G401 (cell line): Measurements from ENCODE around the gene SLFN12. TPM values are rescaled to one million over a fixed set of nuclear protein-coding genes. Genes with fewer than 3 reads are reported as not detected.
A peak's percentile ranks its signal among the peaks of the same experiment; 100 is the strongest.
"Not testable (repeated sequence)": the region's sequence is repeated elsewhere in the genome, so short reads cannot be mapped to it uniquely, and the experiment has no call there.

Experiments used
- DNase-seq: peaks from one replicate; pipeline ENCODE4 v3.0.0-alpha.2; 2015; ENCODE audit warnings: low spot score
- in situ Hi-C: cut with HindIII; loops from 2 replicates; pipeline ENCODE4 v1.10.0; 2016; ENCODE audit warnings: low sequenced_read_pairs, mixed read lengths
- total RNA-seq: library from RNA; depleted of rRNA; stranded (reverse); fragments of >200 nt; shearing (Covaris generic); gene quantifications from 2 replicates; pipeline ENCODE4 v1.2.3, GENCODE V29; 2014

The SLFN12 gene
- total RNA-seq, 1 experiment from 2014 or later = 15.0 TPM

DNA sequence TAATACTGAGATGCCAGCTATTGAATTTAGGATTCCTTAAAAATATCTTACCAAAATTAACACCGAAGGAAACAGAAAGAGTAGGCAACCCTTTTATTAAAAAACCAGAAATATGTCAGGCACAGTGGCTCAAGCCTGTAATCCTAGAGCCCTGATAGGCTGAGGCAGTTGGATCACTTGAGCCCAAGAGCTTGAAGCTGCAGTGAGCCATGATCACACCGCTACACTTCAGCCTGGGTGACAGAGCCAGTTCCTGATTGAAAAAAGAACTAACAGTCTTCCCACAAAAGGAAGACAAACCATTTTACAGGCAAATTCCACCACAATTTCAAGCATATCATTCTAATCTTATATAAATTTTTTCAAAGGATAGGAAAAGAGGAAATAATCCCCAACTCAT is 15.6 kb downstream of the SLFN12 start:
- in situ Hi-C loops = no loop called here
- no peak for DNase-seq

DNA sequence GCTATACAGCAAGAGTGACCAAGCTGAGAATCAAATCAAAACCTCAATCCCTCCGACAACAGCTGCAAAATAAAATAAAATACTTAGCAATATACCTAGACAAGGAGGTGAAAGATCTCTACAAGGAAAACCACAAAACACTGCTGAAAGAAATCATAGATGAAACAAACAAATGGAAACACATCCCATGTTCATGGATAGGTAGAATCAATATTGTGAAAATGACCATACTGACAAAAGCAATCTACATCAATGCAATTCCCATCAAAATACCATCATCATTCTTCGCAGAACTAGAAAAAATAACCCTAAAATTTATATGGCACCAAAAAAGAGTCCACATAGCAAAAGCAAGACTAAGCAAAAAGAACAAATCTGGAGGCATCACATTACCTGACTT is 17.6 kb downstream of the SLFN12 start:
- in situ Hi-C loops, DNase-seq: not testable (repeated sequence)

DNA sequence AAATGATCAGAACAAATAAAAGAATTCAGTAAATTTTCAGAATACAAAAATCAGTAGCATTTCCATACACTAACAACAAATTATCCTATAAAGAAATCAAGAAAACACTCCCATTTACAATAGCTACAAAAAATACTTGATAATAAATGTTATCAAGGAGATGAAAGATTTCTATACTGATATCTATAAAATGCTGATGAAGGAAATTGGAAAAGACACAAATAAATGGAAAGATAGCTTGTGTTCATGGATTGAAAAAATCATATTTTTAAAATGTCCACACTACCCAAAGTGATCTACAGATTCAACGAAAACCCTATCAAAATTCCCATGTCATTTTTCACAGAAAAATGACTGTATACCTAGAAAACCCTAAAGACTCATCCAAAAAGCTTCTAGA is 18.1 kb downstream of the SLFN12 start:
- in situ Hi-C loops = no loop called here
- no peak for DNase-seq

DNA sequence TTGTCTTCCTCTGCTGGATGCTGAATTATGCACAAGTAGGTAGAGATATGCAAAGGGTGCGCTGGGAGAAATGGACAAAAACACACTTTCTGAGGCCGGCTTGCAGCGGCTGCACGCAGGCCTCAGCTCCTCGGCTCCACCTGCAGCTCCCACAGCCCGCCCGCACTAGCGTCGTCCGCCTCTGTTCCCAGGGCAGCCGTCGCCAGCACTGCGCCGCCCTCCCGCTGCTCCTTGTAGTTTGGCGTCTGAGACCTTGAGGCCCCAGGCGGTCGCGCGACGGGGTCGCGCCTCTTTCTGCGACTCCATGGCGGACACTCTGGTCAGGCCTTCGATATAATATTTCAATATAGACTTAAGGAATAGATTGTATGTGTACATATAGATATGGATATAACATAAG is 24.8 kb downstream of the SLFN12 start:
- in situ Hi-C loops = no loop called here
- DNase-seq = no peak

DNA sequence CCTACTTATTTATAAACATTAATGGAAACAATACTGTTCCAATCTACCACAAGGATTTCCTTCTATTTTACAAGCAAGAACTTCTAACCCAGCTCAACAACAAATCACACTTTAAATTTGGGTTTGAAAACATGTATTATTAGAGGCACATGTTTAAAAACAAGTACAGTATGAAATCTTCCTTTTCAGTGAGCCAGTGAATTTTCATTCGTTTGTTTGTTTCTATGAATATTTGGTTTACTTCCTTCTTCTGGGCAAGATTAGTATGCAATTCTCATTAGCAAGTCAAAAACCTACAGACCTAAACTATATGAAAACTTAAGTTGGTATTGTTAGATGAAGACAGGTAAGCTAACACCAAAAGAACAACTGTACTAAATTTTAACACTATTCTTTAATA is 25.7 kb downstream of the SLFN12 start:
- in situ Hi-C loops = no loop called here
- no peak for DNase-seq

DNA sequence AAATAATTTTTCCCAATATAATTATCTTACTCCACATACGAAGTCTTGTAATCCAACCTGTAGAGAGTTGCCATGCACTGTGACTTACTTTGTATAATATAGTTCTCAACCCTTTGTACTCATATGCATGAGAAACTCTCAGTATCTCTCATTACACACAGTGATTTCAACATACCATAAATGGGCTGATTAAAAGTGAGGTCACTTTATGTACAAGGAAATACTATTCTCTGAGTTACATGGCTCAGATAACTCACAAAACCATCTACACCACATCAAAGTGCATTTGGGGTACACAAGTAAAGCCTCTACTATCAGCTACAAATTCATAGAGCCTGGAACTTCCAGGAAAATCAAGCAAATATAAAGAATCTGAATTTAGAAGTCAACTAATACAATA is 27.9 kb downstream of the SLFN12 start:
- in situ Hi-C loops = no loop called here
- DNase-seq = no peak

DNA sequence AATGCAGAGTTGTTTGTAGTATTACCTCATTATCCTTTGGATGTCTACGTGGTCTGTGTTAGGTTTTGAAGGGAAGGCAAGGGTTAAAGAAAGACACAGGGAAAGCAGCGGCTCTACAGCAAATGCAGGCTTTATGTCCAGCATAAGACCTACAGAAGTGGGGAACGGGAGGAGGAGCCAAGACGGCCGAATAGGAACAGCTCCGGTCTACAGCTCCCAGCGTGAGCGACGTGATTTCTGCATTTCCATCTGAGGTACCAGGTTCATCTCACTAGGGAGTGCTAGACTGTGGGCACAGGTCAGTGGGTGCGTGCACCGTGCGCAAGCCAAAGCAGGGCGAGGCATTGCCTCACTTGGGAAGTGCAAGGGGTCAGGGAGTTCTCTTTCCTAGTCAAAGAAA is 38.5 kb downstream of the SLFN12 start:
- in situ Hi-C loops, DNase-seq: not testable (repeated sequence)

DNA sequence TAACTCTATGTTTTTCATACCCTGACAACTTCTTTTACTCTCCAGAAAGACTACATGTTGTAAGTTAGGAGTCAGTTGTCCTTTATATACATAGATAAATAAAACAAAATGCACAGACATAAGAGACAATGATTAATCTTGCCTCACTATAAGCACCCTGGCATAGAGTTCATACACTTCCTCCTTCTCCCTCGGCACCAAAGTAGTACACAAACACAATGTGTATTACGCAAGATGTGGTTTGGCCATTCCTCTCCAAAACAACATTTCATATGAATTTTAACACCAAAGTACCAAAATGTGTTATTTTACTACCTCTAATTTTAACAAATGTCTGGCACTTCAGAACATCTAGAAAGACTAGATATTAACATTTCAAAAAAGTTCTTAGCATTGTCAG is 41.6 kb downstream of the SLFN12 start:
- no peak for DNase-seq
- in situ Hi-C loops = no loop called here

DNA sequence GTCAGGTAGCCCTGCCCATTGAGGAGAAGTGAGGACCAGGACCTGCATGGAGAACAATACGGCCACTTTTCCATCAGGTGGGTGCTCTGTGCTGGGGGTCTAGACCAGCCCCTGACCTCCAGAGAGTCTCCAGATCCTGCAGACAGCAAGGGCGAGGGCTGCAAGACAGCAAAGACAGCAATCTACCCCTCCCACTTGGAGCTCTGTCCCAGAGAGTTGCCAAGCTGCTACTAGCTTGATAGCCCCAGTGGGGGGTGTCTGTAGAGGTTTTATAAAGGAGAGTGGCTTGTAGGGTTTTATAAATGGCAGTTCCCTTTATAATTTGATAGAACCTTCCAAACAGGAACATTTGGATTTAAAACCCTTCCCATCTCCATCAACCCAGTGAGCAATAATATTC is 42.1 kb downstream of the SLFN12 start:
- DNase-seq = no peak
- in situ Hi-C loops = no loop called here

DNA sequence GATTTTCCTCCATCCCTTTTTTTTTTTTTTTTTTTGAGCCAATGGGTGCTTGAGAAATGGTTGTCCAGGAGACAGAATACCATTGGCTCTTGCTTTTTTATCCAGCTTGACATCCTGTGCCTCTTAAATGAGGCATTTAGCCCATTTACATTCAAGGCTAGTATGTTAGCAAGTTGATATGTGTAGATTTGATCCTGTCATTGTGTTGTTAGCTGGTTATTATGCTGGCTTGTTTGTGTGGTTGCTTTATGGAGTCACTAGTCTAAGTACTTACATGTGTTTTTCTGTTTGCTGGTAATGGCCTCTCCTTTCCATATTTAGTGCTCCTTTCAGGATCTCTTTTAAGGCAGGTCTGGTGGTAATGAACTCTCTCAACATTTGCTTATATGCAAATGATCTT is 44.8 kb downstream of the SLFN12 start:
- no peak for DNase-seq
- in situ Hi-C loops = no loop called here

DNA sequence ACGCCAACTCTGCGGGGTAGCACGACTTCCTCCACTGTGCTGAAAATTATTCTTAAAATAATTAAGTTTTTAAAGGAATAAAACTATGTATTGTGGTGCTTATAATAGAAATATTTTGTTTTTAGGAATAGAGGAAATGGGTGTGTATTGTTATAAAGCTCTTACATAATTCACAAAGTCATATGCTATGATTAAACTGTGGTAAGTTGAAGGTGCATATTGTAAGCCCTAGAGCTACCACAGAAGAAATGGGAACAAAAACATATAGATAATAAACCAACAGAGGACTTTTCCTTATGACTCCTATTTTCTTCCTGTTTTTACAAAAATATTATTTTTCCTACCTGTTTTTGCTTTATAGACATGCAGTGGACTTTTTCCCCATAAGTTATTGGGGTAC is 54.6 kb downstream of the SLFN12 start:
- DNase-seq = no peak
- in situ Hi-C loops = no loop called here

DNA sequence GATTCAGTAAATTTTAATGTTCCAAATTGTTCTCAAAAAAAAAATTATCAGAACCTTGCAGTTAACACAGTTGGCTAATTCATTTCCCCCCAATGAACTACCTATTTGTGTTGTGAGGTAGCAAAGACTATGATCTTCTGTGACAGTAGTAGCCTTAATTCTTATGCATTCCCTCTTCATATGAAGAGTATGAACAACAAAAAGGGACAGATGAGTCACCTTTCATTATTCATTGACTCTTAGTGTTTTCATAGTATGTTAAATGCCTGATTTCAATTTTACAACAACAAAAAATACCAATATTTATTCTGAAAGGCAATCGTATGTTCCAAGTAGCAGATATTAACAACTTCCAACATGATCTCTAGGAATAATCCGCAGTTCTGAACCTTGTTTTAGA is 55.2 kb downstream of the SLFN12 start:
- in situ Hi-C loops = no loop called here

DNA sequence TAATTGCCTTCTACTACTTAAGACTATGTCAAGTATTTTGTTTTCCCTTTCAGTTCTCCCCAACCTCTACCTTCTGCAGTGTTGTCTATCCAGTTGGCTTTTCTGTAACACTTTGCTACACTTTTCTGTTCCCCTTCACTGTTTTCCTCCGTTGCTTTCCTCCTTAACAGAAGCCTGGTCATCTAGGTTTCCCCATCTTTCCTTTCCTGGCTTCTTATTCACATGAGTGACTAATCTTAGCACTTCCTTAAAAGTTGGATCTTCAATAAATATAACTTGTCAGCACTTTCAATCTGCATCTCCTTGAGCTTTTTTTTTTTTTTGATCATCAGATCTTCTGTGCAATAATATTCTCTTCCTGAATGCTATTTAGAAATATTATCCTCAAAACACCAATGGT is 56.1 kb downstream of the SLFN12 start:
- in situ Hi-C loops = no loop called here

More for the DNA sequence above, 55.2 kb downstream of the SLFN12 start:
- DNase-seq = no peak

DNA sequence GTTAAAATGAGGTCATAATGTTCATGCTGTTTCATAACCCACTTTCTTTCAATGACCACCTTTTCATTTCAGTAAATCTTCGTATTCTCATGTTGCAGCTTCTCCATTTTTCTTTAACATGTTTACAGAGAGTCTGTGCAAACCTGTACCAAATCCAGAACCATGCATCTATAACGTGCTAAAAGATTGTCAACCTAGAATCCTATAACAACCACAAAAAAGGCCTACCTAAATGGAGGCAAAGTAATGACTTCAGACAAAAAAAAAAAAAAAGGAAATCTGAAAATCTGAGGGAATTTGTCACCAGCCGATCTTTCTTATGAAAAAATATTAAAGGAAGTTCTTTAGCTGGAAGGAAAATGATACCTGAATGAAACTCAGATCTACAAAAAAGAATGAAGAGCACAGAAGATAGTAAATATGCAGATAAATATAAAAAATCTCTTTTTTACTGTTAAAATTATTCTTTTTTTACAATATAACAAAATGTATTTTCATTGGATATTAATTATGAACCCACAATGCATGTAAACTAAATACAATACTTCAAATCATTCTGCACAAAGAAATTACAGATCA is 57.4 kb downstream of the SLFN12 start:
- no peak for DNase-seq

More for the DNA sequence above, 56.1 kb downstream of the SLFN12 start:
- DNase-seq = no peak

DNA sequence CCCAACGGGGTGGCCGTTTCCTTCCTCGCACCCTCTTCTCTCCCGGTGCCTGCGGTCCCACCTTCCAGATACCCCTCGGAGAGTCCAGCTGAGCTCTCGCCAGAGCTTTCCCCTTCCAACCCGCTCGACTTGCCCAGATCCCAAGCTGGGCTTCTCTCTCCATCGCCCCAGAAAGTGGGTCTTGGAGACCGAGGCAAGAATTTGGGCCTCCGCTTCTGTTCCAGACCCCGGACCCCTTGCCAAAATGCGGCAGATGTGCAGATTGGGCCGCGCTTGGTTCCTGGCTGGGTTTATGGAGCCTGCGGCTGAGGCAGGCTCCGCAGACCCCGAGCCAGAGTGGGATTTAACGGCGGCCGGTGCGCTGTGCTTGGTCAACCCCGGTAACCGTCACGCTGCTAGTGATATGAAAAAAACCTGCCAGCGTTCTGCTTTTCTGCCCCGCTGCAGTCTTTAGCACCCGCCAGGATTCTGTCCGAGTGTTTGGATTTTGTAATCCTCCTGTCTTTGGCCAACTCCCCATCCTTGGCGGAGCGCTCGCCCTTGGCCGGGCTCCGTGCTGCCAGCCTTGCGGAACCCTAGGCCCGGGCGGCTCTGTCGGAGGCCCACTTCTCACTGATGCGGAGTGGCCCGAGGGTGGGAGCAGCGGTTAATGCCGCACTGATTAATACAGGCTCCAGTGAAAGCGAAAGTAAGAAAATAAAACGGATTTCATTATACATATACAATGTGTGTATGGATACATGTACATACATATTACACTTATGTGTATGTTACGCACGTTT is 58.1 kb downstream of the SLFN12 start:
- no peak for DNase-seq
- in situ Hi-C loops = no loop called here

More for the DNA sequence above, 57.4 kb downstream of the SLFN12 start:
- in situ Hi-C loops = no loop called here

DNA sequence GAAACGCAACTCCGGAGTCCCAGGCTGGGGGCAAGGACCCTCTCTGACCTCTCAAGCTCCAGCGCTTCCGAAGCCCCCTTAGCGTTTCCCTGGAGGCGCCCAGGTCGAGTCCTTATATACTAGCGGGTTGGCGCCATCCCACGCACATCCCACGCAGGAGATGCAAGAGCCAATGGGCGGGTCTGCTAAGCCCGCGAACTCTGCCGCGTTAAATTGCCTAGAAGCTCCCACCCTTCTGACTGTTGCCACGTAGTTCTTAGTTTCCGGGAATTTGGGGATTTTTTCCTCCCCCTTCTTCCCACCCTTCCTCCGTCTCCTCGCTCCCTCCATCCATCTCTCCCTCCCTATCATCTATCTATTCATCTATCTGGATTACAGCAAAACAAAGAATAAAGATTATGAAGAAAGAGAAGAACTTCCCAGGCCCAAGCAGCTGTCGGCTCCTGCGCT is 58.7 kb downstream of the SLFN12 start, which contains the start of gene SLFN11:
Gene SLFN11, minus strand, starts transcription at position 88 of the 450 bp plus-strand sequence. CDS start 9,814 bp downstream, outside the sequence.
- peak; percentile 8 for DNase-seq
- in situ Hi-C loops = no loop called here

DNA sequence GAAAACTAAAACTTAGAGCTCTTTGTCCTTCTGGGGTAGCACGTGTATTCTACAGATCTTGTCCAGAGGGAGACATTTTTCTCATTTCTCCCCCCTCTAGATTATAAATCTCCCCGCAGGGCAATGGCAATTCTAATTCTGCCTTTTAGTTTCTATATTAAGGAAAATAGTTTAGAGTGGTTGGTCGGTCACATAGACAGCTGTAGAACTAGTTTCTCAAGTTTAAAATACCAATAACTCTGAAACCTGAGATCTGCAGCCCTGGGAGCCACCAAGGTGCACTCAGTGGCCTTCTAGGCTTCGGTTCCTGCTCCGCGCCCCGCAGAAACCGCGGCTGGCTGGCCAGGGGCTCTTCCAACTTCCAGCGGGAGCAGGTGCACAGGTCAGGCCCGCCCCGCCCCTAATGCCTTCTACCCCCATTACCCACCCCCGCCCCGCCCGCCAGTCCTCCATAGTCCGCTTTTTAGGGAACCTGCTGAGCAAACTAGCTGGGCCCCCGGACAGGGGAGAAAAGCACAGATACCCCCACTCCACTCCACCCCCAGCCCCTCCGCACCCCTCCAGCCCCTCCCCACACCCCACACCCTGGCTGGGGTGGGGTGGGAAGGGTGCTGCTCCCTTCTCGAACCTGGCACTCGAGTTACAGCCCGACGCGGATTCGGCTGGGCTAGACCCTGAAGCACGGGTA is 59.3 kb downstream of the SLFN12 start:
- in situ Hi-C loops = no loop called here
- DNase-seq = no peak

DNA sequence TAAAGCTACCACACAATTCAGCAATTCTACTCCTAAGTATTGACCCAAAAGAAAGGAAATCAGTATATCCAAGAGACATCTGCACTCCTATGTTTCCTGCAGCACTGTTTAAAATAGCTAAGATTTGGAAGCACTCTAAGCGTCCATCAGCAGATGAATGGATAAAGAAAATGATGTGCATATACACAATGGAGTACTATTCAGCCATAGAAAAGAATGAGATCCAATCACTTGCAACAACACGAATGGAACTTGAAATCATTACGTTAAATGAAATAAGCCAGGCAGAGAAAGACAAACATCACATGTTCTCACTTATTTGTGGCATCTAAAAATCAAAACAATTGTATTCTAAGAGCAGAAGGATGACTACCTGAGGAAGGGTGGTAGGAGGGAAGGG is 60.4 kb downstream of the SLFN12 start:
- DNase-seq = no peak
- in situ Hi-C loops = no loop called here

DNA sequence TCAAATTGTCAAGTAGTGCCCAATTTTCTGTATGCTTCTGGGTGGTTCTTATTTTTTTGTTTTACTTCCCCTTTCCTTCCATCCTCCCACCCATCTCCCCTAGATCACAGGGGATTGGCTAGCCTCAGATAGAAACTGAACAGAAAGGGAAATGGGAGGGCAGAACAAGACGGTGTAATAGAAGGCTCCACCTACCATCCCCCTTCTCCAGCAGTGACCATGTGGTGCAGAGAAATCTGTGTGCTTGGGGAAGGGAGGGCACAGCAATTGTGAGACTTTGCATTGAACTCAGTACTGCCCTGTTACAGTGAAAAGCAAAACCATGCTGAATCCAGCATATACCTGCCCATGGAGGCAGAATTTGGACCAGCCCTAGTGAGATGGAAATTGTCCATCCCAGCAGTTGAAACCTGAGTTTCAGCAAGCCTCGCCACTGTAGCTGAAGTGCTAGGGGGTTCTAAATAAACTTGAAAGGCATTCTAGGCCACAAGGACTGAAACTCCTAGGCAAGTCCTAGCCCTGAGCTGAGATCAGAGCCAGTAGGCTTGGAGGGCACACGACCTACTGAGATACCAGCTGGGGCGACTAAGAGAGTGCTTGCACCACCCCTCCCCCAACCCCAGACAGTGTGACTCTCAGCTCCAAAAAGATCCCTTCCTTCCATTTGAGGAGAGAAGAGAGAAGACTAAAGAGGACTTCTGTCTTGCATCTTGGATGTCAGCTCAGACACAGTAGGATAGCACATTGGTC is 64.0 kb downstream of the SLFN12 start:
- DNase-seq = no peak
- in situ Hi-C loops = no loop called here

DNA sequence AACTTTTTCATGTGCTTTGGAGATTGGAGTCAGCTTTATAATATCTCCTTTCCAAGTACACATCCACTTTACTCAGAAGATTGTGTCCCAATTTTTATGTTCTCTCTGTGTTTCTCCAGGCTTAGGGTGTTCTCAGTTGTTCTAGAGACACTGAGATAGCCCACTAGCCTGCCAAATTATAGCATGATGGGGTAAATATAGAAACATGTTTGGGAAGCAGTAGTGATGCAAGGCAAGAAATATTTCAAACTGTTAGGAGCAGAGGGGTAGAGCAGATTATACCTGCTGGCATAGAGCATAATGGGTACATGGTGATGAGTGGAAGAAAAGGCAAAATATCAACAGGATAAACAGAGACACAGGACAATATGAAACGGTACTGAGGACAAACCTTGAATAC is 71.3 kb downstream of the SLFN12 start:
- in situ Hi-C loops = no loop called here
- no peak for DNase-seq
